DOHH2 (cell line): ENCODE results near the gene ADGRL2.

Experiments used
- H3F3A ChIP-seq: fragments of 200-600 bp; sonication (generic), shearing (Covaris generic); 2 replicates; pipeline ENCODE4 v1.6.0; 2016; ENCODE audit warnings: antibody characterized with exemption, mild to moderate bottlenecking; ENCODE audit not compliant: control insufficient read depth, insufficient read depth
- H3K27ac ChIP-seq: fragments of 200-600 bp; sonication (generic); 2 replicates; pipeline ENCODE4 v1.5.1; 2014; ENCODE audit warnings: low read depth, mild to moderate bottlenecking, low read length, moderate library complexity
- H3K27me3 ChIP-seq: fragments of 200-600 bp; sonication (generic); 2 replicates; pipeline ENCODE4 v1.6.1; 2014; ENCODE audit warnings: mild to moderate bottlenecking, low read length, mixed read lengths; ENCODE audit not compliant: control insufficient read depth
- H3K36me3 ChIP-seq: fragments of 200-600 bp; sonication (generic); 2 replicates; pipeline ENCODE4 v1.6.1; 2014; ENCODE audit warnings: mild to moderate bottlenecking, low read length, moderate library complexity, mixed read lengths; ENCODE audit not compliant: control insufficient read depth
- H3K4me1 ChIP-seq: fragments of 200-600 bp; sonication (generic); 2 replicates; pipeline ENCODE4 v1.6.1; 2014; ENCODE audit warnings: mild to moderate bottlenecking, low read length, mixed read lengths; ENCODE audit not compliant: control insufficient read depth
- H3K4me2 ChIP-seq: fragments of 200-600 bp; sonication (generic); 2 replicates; pipeline ENCODE4 v1.6.0; 2014; ENCODE audit warnings: mild to moderate bottlenecking, low read length, moderate library complexity
- H3K4me3 ChIP-seq: fragments of 200-600 bp; sonication (generic); 2 replicates; pipeline ENCODE4 v1.5.1; 2014; ENCODE audit warnings: mild to moderate bottlenecking, low read length, mixed read lengths
- H3K79me2 ChIP-seq: fragments of 200-600 bp; sonication (generic); 2 replicates; pipeline ENCODE4 v1.6.1; 2014; ENCODE audit warnings: mild to moderate bottlenecking, low read length, mixed read lengths; ENCODE audit not compliant: control insufficient read depth
- H3K9me2 ChIP-seq: fragments of 200-600 bp; sonication (generic); replicated peaks from 2 replicates; pipeline ENCODE4 v1.6.1; 2014; ENCODE audit warnings: mild to moderate bottlenecking, low read length, mixed read lengths; ENCODE audit not compliant: control insufficient read depth
- H3K9me3 ChIP-seq: fragments of 200-600 bp; sonication (generic); 2 replicates; pipeline ENCODE4 v1.6.1; 2014; ENCODE audit warnings: antibody characterized with exemption, low read length, mixed read lengths; ENCODE audit not compliant: control insufficient read depth, insufficient read depth
- H4K20me1 ChIP-seq: fragments of 200-600 bp; sonication (generic); 2 replicates; pipeline ENCODE4 v1.6.0; 2014; ENCODE audit warnings: low read depth, mild to moderate bottlenecking, antibody characterized with exemption, low read length, moderate library complexity; ENCODE audit not compliant: control insufficient read depth, insufficient read depth
- CTCF ChIP-seq: fragments of 200-600 bp; sonication (generic); IDR thresholded peaks from one replicate; pipeline ENCODE4 v1.5.1; 2014; ENCODE audit warnings: antibody characterized with exemption, mild to moderate bottlenecking, low read depth, low read length; ENCODE audit not compliant: poor library complexity, severe bottlenecking
- EZH2phosphoT487 ChIP-seq: fragments of 200-600 bp; sonication (generic); IDR thresholded peaks from 2 replicates; pipeline ENCODE4 v1.6.1; 2017; ENCODE audit warnings: borderline replicate concordance, mild to moderate bottlenecking, antibody characterized with exemption, low read length, moderate library complexity, mixed read lengths

Gene ADGRL2

GRCh38 chr1:81949421-81949820 lies 148.7 kb downstream of the ADGRL2 start:
- H3K27me3 ChIP-seq = no peaks in the 10 kb centered on the region
- no peak overlapping the region for H3K4me2 ChIP-seq
- H3K9me3 ChIP-seq = no peaks in the 10 kb centered on the region
- no peaks in the 10 kb centered on the region for H3K9me2 ChIP-seq
- no peaks in the 10 kb centered on the region for H3K79me2 ChIP-seq
- H4K20me1 ChIP-seq = no peaks in the 10 kb centered on the region
- TF ChIP-seq EZH2phosphoT487 (no peak), CTCF (no peak)
- no peak overlapping the region for H3K27ac ChIP-seq
- H3F3A ChIP-seq = no peaks in the 10 kb centered on the region
- H3K36me3 ChIP-seq = no peaks in the 10 kb centered on the region
- H3K4me3 ChIP-seq = no peak overlapping the region
- H3K4me1 ChIP-seq = no peaks in the 10 kb centered on the region

GRCh38 chr1:81950037-81950436 lies 149.3 kb downstream of the ADGRL2 start:
- Histone ChIP-seq H3K4me3 (no peak overlapping the region), H3K9me2 (no peaks in the 10 kb centered on the region), H3K9me3 (no peaks in the 10 kb centered on the region), H3F3A (no peaks in the 10 kb centered on the region), H3K79me2 (no peaks in the 10 kb centered on the region), H3K27ac (no peak overlapping the region), H3K36me3 (no peaks in the 10 kb centered on the region), H4K20me1 (no peaks in the 10 kb centered on the region), H3K27me3 (no peaks in the 10 kb centered on the region), H3K4me1 (no peaks in the 10 kb centered on the region), H3K4me2 (no peak overlapping the region)
- TF ChIP-seq CTCF = no peak
- no peak for TF ChIP-seq EZH2phosphoT487

DNA sequence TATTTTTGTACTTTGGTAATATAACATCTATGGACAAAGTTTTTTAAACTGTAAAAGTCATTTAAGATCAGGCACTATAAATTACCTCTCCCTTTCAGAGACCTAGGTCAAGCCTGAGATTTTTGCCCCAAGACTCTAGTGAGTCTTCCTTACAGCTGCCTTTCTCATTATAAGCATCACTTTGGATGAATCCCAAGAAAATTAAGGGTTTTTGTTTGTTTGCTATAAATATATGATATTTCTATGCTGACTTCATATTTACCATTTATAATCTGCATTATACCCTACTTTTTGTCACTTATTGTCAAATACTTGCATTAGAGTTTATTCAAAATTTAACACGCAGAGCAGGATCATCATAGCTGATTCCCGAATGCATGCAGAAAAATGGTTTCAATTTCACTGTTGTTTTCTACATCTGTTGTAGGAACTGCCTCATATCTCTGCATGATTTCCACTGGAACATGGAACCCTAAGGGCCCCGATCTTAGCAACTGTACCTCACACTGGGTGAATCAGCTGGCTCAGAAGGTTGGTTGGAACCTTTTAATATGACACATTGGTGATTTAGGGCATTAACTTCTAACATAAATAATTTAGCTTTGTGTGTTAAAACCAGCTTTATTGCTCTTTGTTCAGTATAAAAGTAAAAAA lies 150.0 kb downstream of the ADGRL2 start:
- Histone ChIP-seq H3F3A (no peaks in the 10 kb centered on the region), H3K4me2 (no peak overlapping the region), H3K27ac (no peak overlapping the region), H4K20me1 (no peaks in the 10 kb centered on the region), H3K27me3 (no peaks in the 10 kb centered on the region), H3K9me2 (no peaks in the 10 kb centered on the region), H3K36me3 (no peaks in the 10 kb centered on the region), H3K9me3 (no peaks in the 10 kb centered on the region), H3K4me1 (no peaks in the 10 kb centered on the region), H3K79me2 (no peaks in the 10 kb centered on the region), H3K4me3 (no peak overlapping the region)
- no peak for TF ChIP-seq CTCF
- no peak for TF ChIP-seq EZH2phosphoT487
